Renal pelvis (tissue), 4 donors: ENCODE results near the gene MYCBPAP. TPM values are rescaled to one million over a fixed set of nuclear protein-coding genes. Genes with fewer than 3 reads are reported as not detected.

Experiments
- DNase-seq: peaks from one replicate; pipeline ENCODE4 v3.0.0-alpha.2; 2013
- polyA plus RNA-seq, 3 donors: library from polyadenylated mRNA; unstranded; fragments of 120-200 nt; gene quantifications; one replicate each; pipeline ENCODE4 v1.2.1, GENCODE V29; 2013; ENCODE audit not compliant: insufficient read length in 3 of 3

Gene MYCBPAP
- polyA plus RNA-seq, 3 donors = 1.4 to 2.4 (median 2.3) TPM

DNA sequence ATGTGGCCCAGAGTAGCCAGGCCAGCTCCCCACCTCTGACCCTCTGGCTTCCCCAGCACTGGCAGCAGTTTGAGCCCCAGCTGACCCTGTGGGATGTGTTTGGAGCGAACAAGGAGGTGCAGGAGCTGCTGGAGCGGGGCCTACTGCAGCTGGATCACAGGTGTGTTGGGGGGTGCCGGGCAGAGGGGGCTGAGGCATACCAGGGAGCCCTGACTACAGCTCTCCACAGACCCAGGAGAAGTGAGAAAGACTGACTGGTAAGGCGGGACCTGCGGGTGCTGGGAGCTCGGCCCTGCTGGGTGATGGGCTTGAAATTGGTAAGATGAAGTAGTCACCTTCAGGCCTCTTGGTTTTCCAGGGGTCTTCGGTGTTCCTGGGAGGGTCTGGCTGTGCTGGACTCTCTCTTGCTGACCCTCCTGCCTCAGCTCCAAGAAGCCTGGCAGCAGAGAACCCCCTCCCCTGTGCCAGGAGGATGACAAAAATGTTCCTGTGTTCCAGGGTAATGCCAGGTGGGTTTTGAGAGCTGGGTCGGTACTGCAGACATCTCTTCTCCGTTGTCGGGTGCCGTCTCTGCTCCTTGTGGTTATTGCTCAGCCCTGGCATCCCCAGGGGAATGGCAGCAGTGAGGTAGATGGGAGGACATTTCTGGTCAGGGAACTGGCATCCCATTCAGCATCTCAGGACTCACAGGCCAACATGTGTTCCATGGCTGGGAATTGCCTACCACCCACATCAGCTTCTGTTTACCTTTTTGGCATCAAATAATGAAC, 23.7 kb upstream of the MYCBPAP start:
- DNase-seq = no peak

DNA sequence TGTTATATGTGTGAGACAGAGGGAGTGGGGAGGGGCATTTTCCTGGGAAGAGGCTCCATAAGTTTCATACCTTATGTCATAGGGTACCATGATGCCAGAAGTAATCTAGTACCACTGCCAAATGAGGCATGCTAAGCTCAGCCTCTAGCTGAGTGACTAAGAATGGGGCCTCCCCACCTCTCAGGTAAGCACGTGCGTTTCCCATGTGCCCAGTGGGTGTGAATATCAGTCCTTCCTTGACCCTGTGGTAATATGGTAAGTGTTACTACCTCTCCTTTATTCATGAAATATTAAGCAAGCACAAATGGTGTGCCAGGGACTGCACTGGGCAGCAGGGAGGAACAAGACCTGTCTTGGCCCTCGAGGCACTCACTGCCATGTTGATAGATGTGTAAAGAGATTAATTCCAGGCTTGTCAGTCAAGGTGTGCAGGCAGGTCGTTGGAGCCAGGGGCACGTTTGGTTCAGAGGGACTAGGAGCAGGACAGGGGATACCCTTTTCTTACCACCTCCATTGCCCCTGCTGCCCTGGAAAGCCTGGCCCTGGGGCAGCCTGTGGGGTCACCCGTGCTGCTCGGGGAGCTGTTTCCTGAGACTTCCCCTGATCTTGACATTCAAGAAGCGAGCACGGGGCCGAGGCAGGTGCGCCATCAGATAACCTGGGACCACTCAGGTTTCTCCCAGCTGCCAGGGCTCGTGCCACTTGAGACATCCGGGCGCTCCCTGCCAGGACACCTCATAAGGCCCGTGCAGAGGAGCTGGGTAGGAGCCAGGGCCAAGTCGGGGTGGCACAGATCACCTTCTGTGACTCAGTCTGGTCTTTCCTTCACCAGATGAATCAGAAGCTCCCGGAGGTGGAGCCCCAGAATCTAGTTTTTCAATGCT, 20.8 kb upstream of the MYCBPAP start:
- DNase-seq = no peak

DNA sequence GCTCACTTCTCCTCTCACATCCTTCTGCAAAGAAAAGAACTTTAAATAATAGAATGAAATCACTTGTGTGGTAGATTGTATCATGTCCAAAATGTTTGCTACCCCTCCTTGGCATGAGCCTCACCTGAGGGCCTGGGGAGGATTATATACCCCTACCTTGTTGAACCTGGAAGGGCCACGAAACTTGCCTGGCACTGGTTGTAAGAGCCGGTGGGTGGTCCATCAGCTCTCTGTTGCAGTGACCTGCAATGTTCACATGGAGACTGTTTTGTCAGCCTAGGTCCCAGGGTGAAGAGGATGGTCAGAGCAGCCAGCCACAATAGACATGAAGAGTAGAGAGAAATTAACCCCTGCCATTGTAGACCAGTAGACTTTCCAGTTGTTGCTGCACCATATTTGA, 19.4 kb upstream of the MYCBPAP start:
- DNase-seq = no peak

DNA sequence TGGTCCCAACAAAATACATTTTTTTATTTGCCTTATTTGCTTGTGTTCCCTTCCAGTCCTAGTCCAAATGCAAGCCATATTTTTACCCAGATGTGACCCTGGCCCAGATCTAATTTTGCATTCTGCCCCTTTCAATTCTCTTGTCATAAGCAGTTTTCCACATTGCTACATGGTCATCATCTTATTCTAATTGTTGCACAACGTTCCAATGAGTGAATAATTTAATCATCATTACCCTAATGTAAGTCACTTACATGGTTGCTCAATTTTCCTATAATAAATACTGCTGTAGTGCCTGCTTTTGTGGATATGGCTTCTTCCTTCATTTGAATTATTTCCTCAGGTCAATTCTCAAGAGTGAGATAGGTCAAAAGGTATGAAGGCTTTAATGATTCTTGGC, 16.7 kb upstream of the MYCBPAP start:
- no peak for DNase-seq

DNA sequence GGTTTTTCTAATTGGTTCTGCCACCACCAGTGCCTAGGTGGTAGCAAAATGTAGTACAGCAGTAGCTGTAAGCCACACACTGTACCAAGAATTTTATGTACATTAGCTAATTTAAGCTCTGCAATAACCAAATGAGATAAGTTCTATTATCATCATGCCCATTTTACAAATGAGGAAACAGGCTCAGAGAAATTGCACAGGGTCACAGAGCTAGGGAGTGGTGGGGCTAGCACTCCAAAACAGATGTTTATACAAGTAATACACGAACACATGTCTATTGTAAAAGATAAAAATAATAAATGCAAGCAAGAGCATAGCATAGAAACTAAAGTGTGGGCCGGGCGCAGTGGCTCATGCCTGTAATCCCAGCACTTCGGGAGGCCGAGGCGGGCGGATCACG, 16.0 kb upstream of the MYCBPAP start:
- DNase-seq = no peak

DNA sequence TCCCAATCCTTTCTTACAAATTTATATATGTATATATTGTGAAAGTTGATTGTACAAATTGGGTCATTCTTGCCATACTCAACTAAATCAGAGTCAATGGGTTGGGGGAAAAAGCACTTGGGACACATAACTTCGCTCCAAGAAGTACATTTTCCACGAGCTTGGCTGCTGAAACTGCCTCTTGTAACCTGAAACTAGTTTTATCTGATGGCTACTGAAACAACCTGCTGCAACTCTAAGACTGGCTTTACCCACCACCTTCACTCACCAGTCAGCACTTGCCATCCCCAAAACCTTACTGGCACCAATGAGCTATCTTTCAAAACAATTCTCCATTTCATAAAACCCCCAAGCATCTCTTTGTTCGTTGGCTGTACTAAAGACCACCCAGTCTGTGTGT, 14.5 kb upstream of the MYCBPAP start:
- no peak for DNase-seq

DNA sequence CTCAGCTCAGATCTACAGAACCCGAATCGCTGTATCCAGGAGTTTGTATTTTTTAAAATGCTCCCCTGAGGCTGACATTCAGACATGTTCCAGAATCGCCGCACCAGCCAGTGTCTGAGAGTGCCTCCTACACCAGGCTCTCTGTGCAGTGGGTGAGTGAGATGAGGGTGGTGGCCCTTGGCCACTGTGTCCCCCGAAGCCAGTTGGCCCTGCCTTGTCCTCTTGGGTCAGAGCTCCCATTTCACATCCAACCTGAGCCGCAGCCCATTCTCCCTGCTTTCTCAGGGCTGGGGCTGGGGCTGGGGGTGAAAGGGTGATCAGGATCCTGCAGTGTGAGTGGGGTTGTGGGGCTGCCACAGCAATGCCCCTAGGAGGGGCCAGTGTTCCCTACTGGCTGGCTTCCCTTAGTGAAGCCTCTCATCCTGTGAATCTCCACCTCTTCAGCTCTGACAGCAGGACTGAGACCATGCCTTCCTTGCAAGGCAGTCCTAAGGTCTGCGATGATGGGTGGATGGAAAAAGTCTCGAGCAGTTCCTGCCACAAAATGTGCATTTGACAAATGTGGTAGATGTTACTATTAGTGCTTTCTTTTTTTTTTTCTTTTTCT, 12.9 kb upstream of the MYCBPAP start:
- DNase-seq = no peak

DNA sequence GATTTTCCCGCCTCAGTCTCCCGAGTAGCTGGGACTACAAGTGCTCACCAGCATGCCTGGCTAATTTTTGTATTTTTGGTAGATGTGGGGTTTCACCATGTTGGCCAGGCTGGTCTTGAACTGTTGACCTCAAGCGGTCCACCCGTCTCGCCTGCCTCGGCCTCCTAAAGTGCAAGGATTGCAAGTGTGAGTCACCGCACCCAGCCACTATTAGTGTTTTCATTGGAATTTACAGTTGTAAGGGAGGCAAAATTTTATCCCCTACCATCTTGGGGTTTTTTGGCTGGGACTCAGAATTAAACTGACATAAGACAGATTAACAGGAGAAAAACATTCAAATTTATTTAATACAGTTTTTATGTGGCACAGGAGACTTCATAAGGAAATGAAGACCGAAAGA, 12.3 kb upstream of the MYCBPAP start:
- no peak for DNase-seq

DNA sequence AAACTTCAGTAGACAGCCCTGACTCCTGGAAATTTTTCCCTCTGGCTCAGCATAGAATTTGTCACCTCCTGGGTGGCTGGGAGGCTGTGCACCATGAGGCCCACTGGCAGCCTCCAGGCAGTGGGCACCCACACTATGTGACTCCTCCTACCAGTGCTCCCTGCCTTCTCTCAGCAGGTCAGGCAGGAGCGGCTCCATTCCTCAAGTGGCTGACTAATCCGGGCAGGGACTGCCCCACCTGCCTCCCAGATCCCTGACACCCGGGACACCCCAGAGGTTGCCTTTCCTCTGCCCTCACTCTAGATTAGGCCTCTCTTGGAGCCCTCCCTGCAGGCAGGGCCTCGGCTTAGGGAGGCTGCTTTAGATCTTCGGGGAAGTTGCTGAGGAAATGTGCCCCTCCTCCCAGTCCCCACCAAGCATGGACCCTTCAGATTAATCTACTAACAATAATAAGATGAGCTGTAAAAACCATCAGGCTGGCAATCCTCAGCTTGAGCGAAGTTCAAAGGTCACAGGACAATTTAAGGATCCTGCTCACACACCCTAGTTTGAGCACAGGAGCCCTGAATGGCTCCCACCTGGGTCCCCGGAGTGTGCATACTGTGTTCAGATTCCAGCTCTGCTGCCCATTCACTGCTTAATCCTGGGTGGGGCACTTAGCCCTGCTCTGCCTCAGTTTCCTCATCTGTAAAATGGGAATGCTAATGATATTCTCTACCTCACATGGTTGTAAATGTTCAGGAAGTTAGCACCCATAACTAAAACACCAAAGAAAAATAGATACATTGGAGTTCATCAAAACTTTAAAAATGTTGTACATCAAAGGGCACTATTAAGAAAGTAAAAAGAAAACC, 10.0 kb upstream of the MYCBPAP start:
- DNase-seq = no peak

DNA sequence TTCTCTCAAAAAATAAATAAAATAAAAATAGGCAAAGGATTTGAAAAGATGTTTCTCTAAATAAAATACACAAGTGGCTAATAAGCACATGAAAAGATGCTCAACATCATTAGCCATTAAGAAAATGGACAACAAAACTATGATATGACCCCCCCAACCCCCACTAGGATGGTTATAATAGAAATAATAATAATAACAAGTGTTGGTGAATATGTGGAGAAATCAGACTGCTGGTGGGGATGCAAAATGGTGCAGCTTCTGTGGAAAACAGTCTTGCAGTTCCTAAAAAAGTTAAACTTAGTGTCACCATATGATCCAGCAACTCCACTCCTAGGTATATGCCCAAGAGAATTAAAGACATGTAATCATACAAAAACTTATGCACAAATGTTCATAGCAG, 9.0 kb upstream of the MYCBPAP start:
- no peak for DNase-seq

DNA sequence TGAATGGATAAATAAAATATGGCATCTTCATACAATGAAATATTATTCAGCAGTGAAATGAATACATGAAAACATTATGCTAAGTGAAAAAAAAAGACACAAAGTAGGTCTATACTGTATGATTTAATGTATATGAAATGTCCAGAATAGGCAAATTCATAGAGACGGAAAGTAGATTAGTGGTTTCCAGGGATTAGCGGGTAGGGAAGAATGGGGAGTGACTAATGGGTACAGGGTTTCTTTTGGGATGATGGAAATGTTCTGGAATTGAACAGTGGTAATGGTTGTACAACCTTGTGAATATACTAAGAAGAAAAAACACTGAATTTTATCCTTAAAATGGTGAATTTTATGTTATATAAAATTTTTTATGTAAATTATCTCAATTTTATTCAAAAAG, 8.5 kb upstream of the MYCBPAP start:
- no peak for DNase-seq

DNA sequence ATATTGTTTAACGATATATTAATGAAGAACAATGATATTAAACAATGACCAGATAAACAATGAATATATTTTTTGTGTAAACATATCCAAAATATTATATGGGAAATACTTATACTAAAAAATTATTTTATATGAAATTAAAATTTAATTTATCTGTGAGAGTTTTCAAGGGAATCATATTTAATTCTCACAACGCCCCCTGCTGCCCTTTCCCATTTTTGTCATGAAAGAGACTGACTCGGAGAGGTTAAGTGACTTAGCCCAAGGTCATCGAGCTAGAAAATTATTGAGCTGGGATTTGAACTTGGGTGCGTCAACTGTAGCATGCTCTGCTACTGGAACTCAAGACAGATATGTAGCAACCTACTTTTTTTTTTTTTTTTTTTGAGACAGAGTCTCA, 7.2 kb upstream of the MYCBPAP start:
- DNase-seq = no peak

DNA sequence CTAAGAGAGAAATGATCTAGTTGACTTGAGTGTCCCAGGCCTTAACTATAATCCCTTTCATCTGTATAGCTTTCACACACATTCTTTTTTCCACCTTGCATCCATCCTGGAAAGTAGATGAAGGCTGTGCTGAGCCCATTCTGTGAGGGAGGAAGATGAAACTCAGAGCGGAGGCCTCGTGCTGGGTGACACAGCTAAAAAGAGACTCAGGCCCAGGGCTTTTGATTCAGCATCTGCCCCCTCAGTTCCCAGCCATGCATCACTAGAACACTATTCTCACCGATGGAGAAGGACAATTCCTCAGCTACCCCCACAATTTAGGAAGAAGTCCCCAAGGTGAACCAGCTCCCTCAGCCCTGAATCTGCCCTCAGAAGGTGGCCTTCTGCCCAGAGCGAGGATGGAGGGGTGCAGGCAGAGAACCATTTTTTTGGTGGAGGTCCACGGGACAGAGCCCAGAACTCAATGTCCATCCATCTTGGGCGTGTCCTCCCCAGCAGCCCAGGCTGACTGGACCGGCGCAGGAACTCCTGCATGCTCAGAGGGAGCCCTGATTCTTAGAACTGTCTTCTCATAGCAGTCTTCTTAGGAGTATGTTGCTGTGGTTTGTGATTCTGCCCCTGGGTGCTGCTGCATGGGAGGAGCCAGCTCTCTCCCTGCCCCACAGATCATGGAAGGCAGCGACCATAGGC, 5.8 kb upstream of the MYCBPAP start:
- DNase-seq = no peak

DNA sequence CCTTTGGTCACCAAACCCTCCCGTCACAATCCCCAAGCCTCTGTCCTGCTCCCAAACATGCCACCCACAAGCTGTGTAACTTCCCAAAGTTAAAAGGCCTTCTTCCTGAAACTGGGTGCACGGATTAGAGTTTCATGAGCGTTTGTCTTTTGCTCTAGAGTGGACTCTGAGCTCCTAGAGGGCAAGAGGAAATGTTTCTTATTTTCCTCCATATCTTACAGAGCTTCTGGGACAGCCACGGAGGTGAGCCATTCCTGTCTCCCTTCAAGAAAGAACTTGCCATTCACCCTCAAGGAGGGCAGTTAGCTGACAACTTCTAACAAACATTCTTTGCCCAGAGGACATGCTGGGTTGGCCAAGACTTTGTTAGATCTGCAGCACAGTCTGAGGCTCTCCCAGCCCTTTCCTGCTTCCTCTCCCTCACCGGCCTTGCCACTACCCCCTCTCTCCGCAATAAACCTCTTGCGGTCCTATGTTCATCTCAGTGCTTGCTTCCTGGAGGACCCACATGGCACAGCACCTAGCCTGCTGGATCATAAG, 2.6 kb upstream of the MYCBPAP start:
- no peak for DNase-seq

DNA sequence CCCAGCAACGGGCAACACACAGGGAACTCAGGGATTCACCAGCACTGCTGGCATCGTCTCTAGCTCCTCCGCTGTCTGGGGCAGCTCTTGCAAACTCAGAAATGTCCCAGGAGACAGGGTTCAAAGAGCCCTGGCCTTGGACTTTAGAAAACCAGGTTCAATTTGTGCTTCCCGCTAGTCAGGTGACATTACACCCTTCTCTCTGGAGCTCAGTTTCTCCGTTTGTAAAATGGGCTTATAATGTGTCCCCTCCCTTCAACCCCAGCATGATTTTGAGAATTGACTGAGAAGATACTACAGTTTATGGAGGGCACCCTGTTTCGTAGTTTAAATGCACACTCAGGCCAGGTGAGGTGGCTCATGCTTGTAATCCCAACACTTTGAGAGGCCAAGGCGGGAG, 1.9 kb upstream of the MYCBPAP start:
- DNase-seq = no peak

DNA sequence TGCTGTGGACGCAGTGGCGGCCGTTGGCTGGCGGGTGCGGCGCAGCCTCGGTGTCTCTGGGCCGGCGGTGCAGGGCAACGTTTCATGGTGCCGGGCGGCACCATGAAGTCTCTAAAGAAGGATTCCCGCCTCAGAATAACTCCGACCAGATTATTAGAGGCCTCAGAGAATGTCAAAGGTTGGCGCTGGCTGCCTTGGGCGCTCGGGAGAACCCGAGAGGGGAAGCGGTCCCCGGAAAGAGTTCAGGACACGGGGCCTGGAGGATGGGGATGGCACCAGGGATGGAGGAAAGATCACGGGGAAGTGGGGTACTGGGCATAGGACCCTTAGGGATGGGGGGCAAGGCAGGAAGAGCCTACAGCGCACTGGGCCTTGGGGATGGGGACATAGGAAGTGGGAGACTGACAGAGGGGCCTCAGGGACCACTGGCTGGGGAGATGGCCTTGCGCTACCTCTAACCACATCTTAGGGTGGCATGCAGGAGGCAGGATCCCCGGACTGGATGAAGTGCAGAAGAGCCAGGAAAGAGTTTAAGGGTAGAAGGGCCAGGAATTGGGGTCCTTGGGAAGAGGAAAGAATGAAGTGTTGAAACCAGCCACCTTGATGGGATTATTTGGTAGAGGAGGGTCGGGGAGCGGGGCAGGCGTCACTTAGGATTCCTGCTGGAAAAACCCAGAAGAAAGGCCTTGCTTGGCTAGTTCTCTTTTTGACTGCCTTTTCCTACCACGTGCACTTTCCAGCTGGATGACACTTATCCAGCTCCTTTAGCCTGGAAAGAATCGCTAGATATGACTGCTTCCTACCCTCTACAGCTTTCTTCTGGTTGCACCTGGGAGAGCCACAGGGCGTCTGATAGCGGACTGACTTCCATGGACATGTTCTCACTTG, 578 bp downstream of the MYCBPAP start:
- DNase-seq = no peak

DNA sequence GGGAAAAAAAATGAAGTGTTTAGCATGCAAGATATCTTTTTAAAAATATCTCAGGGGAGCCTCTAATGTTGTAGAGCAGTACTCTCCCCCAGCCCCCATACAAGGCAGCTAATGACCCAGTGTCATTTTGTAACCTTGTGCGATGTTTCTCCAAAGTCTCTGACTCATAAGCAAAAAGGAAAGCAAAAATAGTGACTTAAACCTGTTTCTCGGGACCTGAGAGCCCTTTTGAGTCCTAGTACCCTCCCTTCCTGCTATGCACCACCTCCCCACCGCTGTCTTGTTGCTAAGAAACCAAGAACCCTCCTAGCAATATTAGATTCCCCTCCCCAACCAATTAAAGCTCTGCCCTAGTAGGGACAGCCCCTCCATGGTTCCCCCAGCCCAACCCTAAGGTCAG, 2.8 kb downstream of the MYCBPAP start:
- DNase-seq = no peak

DNA sequence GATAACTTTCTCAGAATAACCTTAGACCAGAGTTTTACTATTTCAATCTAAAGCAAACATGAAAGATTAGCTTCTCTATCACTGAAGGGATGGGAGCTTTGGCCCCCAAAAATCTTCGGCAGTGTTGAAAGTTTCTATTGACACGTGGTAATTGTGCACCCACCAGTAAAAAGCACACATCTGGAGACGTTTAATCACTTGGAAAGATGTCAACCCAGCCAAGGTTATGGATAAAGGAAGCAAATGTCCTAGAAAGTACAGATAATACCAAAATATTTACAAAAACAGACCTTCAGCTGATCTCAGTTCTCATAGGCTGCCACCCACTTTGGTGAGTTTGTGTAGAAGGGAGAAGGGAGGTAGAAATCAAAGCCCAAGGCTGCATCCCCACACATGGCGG, 5.3 kb downstream of the MYCBPAP start:
- no peak for DNase-seq

DNA sequence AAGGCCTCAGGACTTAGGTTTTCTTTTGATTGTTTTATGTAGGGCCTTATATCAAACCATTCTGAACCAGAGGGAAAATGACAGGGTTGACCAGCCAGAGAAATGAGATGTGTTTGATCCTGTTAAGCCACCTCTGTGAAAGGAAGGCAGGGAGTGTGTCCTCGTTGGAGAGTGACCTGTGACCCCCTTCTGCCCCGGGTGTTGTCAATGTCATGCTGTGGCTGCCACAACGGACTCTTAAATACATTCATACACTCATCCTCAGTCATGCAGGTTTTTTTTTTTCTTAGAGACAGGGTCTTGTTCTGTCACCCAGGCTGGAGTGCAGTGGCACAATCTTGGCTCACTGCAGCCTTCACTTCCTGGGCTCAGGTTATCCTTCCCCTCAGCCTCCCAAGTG, 6.1 kb downstream of the MYCBPAP start:
- no peak for DNase-seq
